Suppressor macrophage treated with lipopolysaccharide for 1 hour (primary cell): Measurements from ENCODE around the gene SAT2.
A peak's percentile ranks its signal among the peaks of the same experiment; 100 is the strongest.

ENCODE experiments used
- DNase-seq, 3 donors: peaks; one replicate each; pipeline ENCODE4 v3.0.0-alpha.2; 2020 to 2022

SAT2 gene

GRCh38 chr17:7589891-7590691 is 37.5 kb downstream of the SAT2 start, which contains the start of gene SOX15:
TSS of gene SOX15 (minus strand) at chr17:7590094. CDS start at chr17:7589676, 418 bp downstream.
- DNase-seq = no peak

- DNase-seq = peak; percentile 87 to 92 (median 89)
Measured at GRCh38 chr17:7589204-7589868, 38.3 kb downstream of the SAT2 start.

DNA sequence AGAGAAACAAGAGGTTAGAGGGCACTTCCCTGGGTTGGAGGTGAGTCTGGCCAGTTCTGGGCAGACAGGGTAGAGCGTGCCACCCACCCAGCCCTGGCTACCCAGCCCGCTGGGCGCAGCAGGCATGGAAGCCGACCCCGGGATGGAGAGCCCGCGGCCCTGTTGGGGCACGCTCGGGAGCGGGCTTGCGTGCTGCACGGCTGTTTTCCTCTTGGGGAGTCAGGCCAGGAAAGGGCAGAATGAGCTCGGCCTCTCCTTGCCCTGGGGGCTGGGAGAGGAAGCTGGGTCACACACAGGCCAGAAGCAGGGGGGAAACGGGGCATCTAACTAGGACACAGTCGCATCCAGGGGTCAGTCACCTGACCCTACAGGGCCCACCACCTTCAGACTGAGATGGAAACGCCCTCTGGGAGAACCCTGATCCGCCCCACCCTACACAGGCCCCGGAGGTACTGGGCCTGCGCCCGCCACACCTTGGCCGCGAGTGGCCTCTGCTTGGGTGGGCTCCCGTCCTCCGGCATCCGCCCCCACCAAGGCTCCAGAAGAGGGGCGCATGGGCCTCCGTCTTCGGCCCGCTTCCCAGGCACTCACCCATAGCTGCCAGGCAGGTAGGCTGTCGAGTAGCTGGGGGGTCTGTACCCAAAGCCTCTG is 38.9 kb downstream of the SAT2 start:
- DNase-seq = no peak

DNA sequence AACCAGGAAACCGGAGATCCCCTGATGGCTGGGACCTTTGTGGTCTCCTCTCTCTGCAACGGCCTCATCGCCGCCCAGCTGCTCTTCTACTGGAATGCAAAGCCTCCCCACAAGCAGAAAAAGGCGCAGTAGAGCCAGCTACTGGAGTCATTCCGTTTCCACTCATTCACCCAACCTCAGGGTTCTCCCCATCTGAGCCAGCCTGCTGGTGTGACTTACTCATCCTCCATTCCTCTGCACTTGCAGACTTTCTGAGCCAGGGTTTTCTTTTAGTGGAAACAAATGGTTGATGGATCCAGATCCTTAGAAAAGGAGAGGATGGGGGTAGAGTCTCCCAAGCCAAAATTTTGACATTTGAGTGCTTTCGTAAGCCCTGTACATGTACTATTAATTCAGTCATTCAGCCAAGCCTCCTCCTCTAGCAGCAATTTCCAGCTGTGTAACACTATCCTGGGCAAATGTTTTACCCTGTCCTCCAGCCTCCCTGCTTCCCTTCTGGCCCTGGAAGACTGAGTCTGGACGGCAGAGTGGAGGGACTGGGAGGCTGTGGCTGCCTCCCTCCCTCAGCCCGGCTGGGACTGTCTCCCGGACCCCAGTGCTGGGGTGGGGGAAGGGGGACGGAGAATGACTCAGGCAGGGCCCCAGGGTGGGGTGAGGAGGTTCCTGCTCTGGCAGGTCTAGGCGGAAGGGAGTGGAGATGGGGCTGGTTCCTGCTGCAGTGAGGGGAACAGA is 40.0 kb downstream of the SAT2 start:
- DNase-seq = peak in 2 of 3 donors; percentile 49 to 52

DNA sequence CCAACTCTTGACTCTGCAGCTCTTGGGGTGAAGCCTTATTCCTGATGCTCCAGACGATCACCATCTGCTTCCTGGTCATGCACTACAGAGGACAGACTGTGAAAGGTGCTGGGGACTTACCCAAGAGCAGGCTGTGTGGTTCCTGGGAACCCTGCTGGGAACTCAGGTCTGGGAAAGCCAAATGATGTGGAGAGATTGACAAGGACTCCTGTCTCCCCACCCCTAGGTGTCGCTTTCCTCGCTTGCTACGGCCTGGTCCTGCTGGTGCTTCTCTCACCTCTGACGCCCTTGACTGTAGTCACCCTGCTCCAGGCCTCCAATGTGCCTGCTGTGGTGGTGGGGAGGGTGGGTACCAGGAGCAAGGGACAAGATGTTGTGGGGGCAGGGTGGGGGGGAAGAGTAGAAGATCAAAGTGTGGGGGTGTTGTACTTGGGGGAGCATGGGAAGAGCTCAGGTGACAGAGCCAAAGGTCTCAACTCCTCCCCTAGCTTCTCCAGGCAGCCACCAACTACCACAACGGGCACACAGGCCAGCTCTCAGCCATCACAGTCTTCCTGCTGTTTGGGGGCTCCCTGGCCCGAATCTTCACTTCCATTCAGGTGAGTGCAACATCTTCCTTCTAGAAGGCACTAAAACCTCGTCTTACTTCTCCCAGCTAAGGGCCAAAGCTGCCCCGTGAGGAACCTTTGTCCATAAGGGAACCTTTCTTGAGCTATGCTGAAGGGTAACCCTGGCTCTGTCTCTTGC is 40.8 kb downstream of the SAT2 start:
- no peak for DNase-seq

- DNase-seq = peak; percentile 97 to 99 (median 99)
Measured at GRCh38 chr17:7583253-7584109, 44.1 kb downstream of the SAT2 start, which contains the start of gene MPDU1. TSS of gene MPDU1 (plus strand) at chr17:7583852. CDS start at chr17:7583863, 11 bp downstream.

- DNase-seq = no peak
Measured at GRCh38 chr17:7582396-7583252, 45.0 kb downstream of the SAT2 start.

DNA sequence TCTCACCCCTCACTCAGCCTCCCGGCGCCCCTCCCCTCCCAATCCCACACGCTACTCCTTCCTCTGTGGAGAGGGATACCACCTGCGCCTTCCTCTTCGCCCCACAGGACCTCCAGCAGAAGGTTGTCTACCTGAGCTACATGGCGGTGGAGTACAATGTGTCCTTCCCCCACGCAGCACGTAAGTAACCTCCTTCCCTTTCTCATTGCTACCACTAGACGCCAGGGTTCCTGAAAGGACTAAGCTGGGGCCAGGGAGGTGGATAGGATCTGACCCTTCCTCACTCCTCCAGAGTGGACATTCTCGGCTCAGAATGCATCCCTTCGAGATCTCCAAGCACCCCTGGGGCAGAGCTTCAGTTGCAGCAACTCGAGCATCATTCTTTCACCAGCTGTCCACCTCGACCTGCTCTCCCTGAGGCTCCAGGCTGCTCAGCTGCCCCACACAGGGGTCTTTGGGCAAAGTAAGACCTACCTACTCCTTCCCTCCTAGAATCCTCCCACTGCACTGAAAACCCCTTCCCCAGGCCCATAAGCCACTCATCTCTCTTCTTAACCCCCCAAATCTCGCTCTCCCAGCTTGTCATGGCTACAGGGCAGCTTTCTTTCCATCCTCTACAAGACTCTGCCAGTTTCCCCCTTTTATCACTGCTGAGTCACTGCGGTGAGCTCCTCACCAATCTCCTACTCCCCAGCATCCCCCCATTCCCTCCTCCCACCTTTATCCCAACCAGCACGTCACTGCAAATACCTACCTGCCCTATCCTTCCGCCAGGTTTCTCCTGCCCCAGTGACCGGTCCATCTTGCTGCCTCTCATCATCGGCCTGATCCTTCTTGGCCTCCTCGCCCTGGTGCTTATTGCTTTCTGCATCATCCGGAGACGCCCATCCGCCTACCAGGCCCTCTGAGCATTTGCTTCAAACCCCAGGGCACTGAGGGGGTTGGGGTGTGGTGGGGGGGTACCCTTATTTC is 46.7 kb downstream of the SAT2 start:
- DNase-seq = peak; percentile 34 to 48 (median 46)

- DNase-seq = peak; percentile 48 to 64 (median 49)
Measured at GRCh38 chr17:7579834-7580603, 47.6 kb downstream of the SAT2 start.

DNA sequence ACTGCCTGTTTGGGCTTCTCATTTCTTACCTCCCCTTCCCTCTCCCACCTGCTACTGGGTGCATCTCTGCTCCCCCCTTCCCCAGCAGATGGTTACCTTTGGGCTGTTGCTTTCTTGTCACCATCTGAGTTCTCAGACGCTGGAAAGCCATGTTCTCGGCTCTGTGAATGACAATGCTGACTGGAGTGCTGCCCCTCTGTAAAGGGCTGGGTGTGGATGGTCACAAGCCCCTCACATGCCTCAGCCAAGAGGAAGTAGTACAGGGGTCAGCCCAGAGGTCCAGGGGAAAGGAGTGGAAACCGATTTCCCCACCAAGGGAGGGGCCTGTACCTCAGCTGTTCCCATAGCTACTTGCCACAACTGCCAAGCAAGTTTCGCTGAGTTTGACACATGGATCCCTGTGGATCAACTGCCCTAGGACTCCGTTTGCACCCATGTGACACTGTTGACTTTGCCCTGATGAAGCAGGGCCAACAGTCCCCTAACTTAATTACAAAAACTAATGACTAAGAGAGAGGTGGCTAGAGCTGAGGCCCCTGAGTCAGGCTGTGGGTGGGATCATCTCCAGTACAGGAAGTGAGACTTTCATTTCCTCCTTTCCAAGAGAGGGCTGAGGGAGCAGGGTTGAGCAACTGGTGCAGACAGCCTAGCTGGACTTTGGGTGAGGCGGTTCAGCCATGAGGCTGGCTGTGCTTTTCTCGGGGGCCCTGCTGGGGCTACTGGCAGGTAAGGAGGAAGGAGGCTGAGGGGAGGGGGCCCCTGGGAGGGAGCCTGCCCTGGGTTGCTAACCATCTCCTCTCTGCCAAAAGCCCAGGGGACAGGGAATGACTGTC is 48.4 kb downstream of the SAT2 start, which contains the start of gene CD68:
TSS of gene CD68 (plus strand) at position 638 of the 833 bp plus-strand sequence. CDS start at position 678, 40 bp downstream.
- peak; percentile 95 to 99 (median 98) for DNase-seq

DNA sequence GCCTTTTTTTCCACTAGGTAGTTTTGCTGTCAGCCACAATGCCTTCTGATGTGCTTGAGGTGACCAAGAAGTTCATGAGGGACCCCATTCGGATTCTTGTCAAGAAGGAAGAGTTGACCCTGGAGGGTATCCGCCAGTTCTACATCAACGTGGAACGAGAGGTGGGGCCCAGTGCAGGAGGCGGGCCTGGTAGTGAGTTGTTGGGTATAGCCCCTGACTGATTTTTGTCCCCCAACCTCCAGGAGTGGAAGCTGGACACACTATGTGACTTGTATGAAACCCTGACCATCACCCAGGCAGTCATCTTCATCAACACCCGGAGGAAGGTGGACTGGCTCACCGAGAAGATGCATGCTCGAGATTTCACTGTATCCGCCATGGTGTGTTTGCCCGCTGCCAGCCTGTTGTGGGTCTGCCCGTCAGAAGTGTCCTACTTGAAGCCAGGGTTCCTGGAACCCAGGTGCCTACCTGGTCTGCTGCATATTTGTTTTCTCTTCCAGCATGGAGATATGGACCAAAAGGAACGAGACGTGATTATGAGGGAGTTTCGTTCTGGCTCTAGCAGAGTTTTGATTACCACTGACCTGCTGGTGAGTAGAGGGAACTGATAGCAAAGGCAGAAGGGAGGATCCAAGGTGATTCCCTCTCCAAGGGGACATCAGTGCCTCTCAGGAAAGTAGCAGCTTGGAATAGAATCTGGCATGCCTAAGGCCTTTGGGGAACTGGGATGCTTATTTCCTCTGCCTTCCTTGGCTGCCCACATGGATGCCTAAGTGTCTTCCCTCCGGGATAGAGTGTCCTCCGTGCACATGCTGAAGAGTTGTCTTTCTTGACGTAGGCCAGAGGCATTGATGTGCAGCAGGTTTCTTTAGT is 50.1 kb downstream of the SAT2 start:
- no peak for DNase-seq

DNA sequence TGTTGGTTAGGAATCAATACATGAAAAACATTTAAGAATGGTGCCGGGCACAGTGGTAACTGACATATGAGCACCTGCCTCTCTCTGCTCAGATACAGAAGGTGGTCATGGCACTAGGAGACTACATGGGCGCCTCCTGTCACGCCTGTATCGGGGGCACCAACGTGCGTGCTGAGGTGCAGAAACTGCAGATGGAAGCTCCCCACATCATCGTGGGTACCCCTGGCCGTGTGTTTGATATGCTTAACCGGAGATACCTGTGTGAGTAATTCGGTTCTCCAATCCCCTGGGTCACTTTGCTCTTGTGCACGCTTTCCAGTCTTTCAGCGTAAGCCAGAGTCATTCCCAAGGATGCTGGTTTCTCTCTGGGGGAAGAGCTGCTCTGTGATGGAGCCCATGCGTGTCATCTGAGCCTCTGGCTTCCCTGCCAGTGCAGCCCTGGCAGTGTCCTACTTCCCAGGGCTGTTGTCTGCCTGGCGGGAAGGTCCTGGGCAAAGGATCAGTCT is 51.1 kb downstream of the SAT2 start:
- DNase-seq = no peak
